ENCODE measurements around the gene CLEC2L. TPM values are rescaled to one million over a fixed set of nuclear protein-coding genes. Genes with fewer than 3 reads are reported as not detected.

CLEC2L gene
- total RNA-seq, 1 donor from 2014 or later = not detected

- intact Hi-C loops (cut with DNase I) = no loop called here
- DNase-seq (ENCODE audit: low spot score in 2 of 2) = peak in 1 of 2 donors; percentile 31
- Histone ChIP-seq H3K9me3 (no peaks in the 10 kb centered on the region), H3K4me3 (no peak overlapping the region), H3K27ac (no peak overlapping the region), H3K36me3 (peaks cover 77 to 91% of the 10 kb centered on the region in 2 donors), H3K27me3 (no peaks in the 10 kb centered on the region), H3K4me1 (no peaks in the 10 kb centered on the region)
- TF ChIP-seq, protein P1, sequence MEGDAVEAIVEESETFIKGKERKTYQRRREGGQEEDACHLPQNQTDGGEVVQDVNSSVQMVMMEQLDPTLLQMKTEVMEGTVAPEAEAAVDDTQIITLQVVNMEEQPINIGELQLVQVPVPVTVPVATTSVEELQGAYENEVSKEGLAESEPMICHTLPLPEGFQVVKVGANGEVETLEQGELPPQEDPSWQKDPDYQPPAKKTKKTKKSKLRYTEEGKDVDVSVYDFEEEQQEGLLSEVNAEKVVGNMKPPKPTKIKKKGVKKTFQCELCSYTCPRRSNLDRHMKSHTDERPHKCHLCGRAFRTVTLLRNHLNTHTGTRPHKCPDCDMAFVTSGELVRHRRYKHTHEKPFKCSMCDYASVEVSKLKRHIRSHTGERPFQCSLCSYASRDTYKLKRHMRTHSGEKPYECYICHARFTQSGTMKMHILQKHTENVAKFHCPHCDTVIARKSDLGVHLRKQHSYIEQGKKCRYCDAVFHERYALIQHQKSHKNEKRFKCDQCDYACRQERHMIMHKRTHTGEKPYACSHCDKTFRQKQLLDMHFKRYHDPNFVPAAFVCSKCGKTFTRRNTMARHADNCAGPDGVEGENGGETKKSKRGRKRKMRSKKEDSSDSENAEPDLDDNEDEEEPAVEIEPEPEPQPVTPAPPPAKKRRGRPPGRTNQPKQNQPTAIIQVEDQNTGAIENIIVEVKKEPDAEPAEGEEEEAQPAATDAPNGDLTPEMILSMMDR (IDR thresholded peaks at IDR 0.05) = no peak
Observed at GRCh38 chr7:139580435-139580834, 57.0 kb downstream of the CLEC2L start.

DNA sequence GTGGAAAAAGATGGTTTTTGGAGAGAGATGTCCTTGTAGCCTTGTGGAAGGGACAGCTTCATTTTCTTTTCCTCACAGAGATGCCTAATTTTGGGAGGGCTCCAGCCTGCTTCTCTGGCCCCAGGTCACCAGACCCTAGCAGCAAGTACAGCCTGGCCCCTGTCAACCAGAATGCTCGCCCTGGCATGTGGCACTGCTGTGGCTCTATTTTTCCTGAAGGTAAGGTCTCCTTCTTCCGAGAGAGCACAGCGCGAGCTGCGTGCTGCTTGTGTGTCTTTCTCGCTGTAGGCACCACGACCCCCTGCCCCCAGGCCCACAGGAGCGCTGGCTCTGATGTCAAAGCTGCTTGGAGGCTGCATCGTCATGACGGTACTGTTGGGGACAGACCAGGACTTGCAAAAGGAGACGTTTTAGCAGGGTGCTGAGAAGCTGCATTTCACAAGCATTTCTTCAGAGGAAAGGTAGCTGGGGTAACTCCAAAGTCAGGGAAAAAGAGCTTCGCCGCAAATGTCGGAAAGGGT is 58.7 kb downstream of the CLEC2L start:
- Histone ChIP-seq H3K27me3 (no peaks in the 10 kb centered on the region), H3K9me3 (no peaks in the 10 kb centered on the region), H3K4me1 (no peaks in the 10 kb centered on the region), H3K36me3 (peaks cover 71 to 96% of the 10 kb centered on the region in 2 donors), H3K27ac (no peak overlapping the region), H3K4me3 (no peak overlapping the region)
- peak in 1 of 2 donors; percentile 41 for DNase-seq (ENCODE audit: low spot score in 2 of 2)
- intact Hi-C loops (cut with DNase I) = no loop called here
- TF ChIP-seq, protein P1 (IDR thresholded peaks at IDR 0.05) = no peak

DNA sequence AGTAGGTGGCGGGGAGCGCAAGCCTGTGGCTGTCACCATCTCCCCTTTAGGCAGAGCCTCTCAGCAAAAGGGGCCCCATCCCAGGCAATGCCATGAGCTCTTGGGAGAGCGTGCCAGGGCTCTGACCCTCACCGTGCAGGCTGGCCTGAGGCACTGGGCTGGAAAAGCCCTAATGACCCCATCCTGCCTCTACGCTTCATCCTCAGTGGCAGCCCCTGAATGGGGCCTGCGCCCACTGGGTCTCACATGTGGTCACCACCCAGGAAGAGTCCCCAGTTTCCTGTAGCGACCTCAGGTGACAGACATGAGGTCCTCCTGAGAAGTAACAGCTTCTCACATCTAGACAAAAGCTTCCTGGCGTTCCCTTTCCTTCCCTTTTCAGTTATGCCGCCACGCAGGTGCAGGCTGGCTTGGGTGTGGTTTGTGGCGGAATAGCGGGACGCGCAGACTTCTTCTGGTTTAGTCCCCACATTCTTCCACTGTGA is 59.2 kb downstream of the CLEC2L start:
- no peak overlapping the region for H3K4me3 ChIP-seq
- peak in 1 of 2 donors; percentile 55 for DNase-seq (ENCODE audit: low spot score in 2 of 2)

DNA sequence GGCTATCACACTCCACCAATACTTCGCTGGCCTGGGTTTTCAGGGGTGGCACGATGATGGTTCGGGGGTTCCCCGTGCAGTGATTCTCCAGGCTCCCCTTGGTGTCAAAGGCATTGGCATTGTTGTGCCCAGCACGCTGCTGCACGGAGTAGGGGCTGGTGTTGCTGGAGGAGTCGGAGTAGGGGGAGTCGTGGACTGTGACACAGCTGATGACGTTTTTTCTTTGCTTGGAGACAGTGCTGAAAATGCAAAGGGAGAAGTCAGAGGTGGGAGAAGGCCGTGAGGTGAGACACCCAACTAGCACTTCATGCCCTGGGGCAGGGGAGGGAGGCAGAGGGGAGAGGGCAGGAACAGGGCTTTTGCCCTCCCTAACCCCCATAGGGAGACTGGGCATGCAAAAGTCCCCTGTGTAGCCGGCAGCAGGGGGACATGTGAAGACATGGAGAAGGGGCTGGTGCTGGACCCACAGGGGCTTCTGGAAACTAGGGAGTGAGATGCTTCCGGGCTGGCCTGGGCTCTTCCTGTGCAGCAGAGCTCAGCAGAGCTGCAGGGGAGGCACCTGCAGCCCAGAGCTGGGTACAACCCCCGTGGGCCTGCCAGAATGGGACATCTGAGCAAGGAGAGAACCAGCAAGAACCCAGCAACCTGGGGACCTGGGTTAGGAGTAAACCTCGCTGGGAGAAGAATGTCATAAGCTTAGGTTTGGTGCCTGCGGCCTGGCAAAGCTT is 60.5 kb downstream of the CLEC2L start:
- TF ChIP-seq, protein P1 (IDR thresholded peaks at IDR 0.05) = no peak
- no peak overlapping the region for H3K27ac ChIP-seq
- H3K4me1 ChIP-seq = no peaks in the 10 kb centered on the region
- DNase-seq (ENCODE audit: low spot score in 2 of 2) = peak in 1 of 2 donors; percentile 44
- peaks cover 82 to 97% of the 10 kb centered on the region in 2 donors for H3K36me3 ChIP-seq
- H3K27me3 ChIP-seq = no peaks in the 10 kb centered on the region
- H3K4me3 ChIP-seq = no peak overlapping the region
- intact Hi-C loops (cut with DNase I) = no loop called here
- no peaks in the 10 kb centered on the region for H3K9me3 ChIP-seq

More for the DNA sequence above, 59.2 kb downstream of the CLEC2L start:
- peaks cover 76 to 95% of the 10 kb centered on the region in 2 donors for H3K36me3 ChIP-seq
- H3K4me1 ChIP-seq = no peaks in the 10 kb centered on the region
- no peak overlapping the region for H3K27ac ChIP-seq
- TF ChIP-seq, protein P1 (IDR thresholded peaks at IDR 0.05) = no peak
- H3K9me3 ChIP-seq = no peaks in the 10 kb centered on the region
- intact Hi-C loops (cut with DNase I) = no loop called here
- no peaks in the 10 kb centered on the region for H3K27me3 ChIP-seq

DNA sequence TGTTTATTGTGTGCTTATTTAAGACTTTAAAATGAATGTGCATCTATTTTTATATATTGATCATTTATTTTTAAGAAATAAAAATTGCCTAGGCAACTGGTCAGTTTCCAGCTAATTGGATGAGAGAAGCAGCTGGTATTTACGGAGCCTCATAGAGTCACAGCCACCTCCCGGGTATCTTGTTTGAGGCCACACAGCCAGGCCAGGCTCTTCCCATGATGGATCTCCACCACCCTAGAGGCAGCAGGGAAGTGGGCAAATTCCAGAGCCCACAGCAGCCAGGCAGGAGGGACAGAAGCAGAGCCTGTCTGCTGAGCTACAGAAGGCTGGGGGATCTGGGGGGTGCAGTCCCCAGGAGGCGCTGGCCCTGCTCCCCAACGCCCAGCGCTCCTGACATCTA is 61.6 kb downstream of the CLEC2L start:
- H3K36me3 ChIP-seq = peaks cover 76 to 96% of the 10 kb centered on the region in 2 donors
- no peaks in the 10 kb centered on the region for H3K4me1 ChIP-seq
- TF ChIP-seq, protein P1 (IDR thresholded peaks at IDR 0.05) = no peak
- intact Hi-C loops (cut with DNase I) = no loop called here
- H3K9me3 ChIP-seq = no peaks in the 10 kb centered on the region
- no peak overlapping the region for H3K27ac ChIP-seq
- no peak overlapping the region for H3K4me3 ChIP-seq
- no peak for DNase-seq (ENCODE audit: low spot score in 2 of 2)
- no peaks in the 10 kb centered on the region for H3K27me3 ChIP-seq
